NCI-H146 (cell line): ENCODE data around the gene CPM.
"Not testable (repeated sequence)": the region's sequence is repeated elsewhere in the genome, so short reads cannot be mapped to it uniquely, and the experiment has no call there.

Experiments used
- DNase-seq: peaks from one replicate; lab custom pipeline; 2025; lab: John Stamatoyannopoulos, UW

Gene CPM

DNA sequence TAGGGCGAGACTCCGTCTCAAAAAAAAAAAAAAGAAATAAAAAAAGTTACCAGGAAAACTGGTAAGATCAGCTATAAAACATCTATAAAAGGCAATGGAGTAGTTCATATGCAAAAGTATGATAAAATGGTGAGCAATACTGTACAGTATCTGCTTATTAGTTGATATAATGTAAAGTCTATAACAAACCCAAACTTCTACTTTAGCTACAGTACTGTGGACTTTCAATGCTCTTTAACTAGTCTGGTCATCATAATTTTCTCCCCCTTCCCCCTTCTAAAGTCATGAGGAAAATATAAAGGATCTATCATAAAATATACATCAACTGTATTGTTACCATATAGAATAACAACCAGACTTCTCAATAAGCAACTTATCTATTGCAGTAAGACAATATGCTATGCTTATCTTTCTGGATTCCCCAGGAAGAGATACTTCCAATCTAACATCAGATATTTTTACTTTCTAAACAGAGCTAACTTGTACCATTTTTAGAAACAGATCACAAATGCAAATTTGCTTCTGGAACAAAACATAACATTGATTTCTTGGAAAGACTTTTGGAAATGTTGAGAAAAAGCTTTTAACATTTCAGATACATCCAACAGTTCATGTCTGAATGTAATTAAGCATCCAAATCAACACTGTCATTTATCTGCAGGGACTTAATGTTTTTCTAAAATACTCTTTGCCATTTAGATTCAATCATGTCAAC is 81.2 kb downstream of the CPM start:
- no peak for DNase-seq

DNA sequence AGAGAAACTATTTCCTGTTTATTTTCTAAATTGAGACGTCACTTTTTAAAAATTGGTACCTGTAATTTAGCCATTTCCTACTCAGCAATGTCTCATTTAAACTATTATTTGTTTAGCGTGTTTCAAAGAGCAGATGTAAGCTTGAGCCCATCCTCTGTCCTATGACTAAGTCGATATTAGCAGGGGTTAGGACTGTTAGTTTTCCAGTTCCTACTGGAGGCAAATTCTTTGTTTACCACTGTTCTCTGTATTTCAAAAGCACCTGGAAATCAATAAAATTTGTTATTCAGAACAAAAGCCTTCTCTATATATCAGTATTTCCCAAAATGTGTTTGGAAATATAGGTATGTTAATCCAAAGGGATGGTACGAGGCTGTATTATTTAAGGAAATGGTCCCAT is 82.6 kb downstream of the CPM start:
- no peak for DNase-seq

DNA sequence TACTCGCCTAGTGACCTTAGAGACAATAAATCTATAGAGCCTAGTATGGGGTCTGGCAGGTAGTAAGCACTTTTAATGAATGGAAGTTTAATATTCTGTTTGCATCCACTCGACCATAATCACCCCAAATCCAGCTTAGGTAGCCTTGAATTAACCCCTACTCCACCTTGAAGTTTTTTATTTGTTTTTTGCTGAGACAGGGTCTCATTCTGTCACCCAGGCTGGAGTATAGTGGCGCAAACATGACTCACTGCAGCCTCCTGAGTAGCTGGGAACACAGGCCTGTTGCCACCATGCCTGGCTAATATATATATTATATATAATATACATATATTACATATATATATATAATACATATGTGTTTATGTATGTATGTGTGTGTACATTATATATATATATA is 86.2 kb downstream of the CPM start:
- DNase-seq, result no peak

DNA sequence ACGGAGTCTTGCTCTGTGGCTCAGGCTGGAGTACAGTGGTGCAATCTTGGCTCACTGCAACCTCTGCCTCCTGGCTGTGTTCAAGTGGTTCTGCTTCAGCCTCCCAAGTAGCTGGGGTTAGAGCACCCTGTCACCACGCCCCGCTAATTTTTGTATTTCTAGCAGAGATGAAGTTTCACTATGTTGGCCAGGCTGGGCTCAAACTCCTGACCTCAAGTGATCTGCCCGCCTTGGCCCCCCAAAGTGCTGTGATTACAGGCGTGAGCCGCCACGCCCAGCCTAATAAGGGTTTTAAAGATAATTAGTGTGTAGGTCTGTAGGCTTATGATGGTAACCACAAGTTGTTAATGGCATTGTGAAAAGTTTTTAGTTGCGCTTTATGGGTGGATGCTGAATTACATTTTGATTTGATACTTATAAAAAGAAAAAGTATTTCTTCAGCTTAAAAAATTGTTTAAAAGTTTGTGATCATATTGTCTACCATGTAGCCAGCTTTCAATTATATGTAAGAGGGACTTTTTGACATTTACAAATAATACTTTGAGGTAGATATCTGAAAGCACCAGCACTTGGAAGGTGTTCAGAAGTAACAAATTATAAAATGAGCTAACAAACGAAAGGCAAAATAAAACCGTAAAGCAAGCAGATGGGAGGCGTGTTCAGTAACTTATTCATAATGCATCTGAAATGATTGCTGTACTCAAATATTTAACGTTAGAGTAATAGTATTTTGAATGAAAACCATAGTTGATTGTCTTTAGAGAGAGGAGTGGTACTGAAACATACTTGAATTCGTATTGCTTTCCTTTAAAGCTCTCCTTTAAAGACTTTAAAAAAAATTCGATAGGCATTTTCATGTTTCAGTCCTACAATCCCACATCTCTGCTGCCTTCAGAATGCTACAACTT is 87.9 kb downstream of the CPM start:
- no peak for DNase-seq

DNA sequence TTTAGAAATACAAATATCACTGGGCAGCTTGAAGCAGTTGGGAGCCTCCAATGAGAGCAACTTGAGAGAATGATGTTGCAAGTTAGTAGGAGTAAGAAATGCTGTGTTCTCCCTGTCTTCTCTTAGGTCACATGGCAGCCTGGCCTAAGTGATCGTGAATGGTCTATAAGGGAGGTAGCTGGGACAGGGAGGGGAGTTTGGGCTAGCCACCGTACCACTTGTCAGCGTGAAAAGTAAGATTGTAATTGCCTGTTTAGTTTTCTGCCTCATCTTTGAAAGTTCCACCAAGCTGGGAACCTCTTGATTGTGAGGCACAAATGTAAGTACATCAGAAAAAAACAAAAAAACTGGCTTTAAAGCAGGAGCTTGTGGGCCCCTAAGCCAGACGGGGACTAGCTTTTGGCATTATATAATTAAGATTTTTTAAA is 88.6 kb downstream of the CPM start:
- DNase-seq, result no peak

DNA sequence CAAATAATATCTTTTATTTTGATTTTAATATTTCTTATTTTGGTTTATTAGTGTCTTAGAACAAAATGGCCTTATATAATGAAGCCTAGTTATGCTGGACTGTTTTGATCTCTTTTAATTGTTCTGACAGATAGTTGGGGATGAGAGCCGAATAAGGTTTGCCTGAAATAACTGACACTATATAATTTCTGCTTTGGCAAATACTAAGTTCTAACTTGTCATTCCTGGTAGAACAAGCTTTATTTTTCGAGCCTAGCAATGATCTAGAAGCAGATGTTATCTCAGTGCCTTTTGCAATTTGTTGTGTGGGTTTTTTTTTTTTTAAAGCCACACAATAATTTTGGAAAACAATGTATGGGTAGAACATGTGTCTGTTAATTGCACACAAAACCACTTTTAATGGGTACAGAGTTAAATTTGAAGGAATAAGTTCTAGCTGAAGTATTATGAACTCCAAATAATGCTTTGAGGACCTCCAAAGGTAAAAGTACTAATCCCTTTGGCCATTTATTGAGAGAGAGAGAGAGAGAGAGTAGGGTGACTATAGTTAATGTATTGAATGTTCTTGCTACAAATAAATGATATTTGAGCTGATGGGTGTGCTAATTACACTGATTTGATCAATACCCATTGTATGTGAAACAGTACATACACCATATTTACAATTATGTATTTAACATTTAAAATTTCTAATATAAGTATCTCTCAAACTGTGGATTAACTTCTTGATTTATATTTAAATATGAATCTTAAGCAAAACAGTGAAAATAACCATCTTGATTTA is 90.0 kb downstream of the CPM start:
- DNase-seq, result no peak

DNA sequence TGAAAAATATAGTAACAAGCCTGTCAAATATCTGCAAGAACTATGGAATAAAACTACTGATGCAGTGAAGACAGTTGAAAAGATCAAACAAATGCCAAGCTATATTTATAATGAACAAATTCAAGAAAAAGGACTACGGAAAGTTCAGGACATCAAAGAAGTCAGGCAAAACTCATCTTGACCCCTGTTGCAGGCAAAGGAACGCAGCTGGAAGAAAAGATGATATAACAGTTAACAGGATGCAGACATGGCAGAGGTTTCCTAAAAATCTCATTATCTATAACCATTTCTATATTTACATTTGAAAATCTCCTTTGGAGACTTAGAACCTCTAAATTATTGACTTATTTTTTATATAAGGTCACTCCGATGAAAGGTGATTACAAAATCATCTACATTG is 90.8 kb downstream of the CPM start:
- no peak for DNase-seq

DNA sequence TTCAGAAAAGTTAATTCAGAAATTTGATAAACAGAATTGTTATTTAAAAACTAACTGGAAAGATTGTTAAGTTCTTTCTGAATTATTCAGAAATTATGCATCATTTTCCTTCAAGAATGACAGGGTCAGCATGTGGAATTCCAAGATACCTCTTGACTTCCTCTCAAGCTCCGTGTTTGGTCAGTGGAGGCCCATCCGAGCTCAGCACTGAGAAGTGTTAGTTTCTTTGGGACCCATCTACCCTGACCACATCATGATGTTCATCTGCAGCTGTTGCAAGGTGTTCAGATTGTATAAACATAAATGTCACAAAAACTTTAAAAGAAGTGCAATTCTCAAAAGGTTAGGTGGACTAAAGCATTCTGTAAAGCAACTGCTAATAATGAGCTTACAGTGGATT is 91.3 kb downstream of the CPM start:
- no peak for DNase-seq

DNA sequence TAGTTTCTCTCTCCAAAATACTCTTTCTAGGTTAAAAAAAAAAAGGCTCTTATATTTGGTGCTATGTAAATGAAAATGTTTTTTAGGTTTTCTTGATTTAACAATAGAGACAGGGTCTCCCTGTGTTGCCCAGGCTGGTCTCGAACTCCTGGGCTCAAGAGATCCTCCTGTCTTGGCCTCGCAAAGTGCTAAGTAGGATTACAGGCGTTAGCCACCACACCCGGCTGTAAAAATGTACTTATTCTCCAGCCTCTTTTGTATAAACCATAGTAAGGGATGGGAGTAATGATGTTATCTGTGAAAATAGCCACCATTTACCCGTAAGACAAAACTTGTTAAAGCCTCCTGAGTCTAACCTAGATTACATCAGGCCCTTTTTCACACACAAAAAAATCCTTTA is 91.8 kb downstream of the CPM start:
- DNase-seq, result not testable (repeated sequence)

DNA sequence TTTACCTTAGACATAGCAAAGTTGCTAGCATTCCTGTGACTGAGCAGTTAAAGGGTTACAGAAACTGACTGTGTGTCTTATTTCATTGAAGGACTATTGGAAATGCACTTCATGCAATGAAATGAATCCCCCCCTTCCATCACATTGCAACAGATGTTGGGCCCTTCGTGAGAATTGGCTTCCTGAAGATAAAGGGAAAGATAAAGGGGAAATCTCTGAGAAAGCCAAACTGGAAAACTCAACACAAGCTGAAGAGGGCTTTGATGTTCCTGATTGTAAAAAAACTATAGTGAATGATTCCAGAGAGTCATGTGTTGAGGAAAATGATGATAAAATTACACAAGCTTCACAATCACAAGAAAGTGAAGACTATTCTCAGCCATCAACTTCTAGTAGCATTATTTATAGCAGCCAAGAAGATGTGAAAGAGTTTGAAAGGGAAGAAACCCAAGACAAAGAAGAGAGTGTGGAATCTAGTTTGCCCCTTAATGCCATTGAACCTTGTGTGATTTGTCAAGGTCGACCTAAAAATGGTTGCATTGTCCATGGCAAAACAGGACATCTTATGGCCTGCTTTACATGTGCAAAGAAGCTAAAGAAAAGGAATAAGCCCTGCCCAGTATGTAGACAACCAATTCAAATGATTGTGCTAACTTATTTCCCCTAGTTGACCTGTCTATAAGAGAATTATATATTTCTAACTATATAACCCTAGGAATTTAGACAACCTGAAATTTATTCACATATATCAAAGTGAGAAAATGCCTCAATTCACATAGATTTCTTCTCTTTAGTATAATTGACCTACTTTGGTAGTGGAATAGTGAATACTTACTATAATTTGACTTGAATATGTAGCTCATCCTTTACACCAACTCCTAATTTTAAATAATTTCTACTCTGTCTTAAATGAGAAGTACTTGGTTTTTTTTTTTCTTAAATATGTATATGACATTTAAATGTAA is 93.5 kb downstream of the CPM start:
- DNase-seq, result no peak

DNA sequence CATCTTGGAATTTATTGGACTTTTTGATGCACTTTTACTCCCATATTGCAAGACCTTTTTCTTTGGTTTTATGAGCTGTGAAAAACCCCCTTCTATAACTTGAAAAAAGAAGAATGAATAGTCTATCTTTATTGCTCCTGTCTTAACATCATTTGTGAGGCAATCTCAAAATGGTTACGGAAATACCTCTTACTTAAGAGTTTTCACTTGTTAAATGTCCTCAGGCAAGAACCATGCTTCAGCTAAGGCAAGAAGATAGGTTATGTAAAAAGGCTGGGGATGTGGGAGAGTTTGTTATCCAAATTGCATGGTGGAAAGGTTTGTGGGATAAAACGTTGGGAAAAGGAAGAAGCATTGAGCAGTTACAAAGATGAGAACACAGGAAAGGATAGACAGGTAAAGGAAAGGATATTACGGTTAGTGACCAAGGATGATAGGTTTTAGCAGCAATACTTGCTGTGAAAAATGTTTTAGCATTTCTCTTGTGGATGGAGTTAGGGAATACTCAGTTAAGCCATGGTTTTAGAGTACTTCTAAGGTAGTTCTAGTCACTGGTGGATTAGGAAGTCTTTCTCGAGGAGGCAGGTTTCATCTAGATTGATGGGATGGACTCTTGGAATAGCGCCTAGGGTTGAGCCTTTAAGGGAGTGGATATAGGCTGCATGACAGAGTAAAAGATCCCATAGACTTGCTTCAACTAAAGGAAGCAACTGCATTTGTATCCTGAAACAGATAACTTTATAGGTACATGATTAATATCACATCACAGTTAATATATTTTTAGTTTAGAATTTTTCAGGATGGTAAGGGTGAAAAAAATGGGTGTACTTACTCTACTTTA is 94.7 kb downstream of the CPM start:
- no peak for DNase-seq

DNA sequence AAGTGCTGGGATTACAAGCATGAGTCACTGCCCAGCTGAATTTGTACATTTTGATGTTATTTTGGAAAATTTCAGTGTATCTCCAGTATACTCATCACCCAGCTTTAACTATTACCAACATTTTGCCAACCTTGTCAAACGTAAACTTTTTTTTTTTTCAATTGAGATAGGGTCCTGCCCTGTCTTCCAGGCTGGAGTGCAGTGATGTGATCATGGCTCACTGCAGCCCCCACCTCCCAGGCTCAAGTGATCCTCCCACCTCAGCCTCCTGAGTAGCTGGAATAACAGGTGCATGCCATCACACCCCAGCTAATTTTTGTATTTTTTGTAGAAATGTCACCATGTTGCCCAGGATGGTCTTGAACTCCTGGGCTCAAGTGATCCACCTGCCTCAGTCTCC is 95.8 kb downstream of the CPM start:
- no peak for DNase-seq

DNA sequence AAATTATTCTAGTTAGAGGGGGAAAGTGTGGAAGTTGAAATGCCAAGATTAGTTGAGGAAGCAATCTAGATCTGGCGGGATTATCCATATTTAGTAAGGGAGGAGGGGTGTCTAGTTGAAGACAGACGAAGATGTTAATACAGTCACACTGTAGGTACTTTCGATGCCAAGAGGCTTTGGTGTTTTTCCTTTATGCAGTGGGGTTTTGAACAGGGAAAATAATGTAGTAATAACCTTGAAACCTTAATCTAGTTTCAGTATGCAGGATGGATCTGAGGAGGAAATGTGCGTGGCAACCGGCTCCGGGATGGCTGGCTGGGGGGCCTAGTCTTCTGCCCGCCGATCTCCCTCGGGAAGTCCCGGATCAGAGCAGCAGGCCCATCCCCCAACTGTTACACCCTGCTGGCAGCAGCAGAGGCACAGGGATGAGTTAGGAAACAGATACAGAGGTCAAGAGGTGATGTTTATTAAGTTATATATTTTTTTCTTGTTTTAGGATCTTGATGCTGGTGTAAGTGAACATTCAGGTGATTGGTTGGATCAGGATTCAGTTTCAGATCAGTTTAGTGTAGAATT is 97.5 kb downstream of the CPM start:
- DNase-seq, result no peak

DNA sequence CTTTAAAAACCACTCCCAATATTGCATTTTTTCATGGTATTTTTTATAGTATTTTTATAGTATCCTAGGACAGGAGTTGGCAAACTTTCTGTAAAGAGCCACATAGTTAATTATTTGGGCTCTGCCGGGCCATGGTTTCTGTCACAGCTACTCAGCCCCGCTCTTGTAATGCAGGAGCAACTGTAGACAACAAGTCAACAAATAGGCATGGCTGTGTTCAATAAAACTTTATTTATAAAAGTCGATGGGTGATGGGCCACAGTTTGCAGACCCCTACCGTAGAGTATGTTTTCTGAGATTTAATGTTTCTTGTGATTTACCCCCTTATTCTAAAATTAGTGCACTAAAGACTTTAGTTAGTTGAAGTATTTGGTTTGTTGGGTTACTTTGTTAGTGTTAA is 99.5 kb downstream of the CPM start:
- no peak for DNase-seq

DNA sequence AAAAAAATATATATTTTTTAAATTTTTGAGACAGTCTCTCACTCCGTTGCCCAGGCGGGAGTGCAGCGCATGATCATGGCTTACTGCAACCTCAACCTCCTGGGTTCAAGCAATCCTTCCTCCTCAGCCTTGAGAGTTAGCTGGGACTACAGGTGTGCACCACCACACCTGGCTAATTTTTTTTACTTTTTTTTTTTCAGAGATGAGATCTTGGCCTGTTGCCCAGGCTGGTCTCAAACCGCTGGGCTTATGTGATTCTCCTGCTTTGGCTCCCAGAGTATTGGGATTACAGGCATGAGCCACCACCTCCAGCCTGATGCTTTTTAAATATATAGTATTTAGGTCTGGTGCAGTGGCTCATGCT is 100.5 kb downstream of the CPM start:
- DNase-seq, result no peak

DNA sequence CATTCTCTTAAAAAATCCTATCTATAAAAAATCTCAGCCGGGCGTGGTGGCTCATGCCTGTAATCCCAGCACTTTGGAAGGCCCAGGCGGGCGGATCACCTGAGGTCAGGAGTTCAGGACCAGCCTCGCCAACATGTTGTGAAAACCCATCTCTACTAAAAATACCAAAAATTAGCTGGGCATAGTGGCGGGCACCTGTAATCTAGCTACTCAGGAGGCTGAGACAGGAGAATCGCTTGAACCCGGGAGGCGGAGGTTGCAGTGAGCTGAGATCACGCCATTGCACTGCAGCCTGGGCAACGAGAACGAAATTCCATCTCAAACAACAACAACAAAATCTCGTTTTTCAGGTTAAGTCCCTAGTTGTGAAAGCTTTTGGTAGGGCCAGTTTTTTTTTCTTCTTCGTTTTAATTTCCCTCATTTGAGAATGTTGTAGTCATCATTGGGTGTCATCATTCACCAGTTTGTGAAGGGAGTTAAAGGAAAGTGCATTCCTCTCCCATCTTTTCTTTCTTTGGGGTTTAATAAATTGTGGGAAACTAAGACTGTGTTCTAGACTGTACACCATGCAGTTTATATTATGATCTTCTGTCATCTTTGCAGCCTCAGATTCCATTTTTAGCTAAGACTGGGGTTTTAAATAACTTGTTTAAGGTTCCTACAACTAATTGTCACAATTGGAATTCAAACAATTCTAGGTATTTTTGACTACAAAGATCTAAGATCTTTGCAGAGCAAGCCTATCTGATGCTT is 101.0 kb downstream of the CPM start:
- DNase-seq, result no peak

DNA sequence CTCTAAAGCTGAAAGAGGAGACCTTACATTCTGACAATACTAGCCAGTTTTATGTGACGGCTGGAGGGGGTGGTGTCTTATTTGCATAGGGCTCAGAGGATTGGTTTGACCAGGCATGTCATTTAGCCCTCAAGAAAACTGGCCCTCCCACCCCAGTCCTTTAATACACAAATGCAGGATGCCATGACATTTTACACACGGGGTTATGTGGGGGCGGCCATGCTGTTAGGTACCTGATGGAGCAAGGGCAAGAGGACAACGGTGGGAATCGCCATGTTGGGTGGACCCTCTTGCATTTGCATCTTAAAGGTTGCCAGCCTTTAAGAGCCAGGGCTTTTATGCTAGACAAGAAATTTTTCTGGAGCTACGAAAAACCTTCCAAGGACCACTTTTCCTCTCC is 101.7 kb downstream of the CPM start:
- no peak for DNase-seq

DNA sequence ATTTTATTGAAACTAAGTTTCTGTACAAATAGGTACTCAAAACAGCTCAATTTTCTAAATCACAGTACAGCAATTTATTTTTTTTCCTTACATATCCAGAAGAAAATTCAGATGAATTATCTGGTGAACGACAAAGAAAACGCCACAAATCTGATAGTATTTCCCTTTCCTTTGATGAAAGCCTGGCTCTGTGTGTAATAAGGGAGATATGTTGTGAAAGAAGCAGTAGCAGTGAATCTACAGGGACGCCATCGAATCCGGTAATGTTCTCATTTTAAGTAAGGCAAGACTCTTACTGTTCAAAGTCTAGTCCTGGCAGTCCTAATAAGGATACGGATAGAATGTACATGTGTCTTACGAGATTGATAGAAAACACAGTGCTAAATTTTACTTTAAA is 104.3 kb downstream of the CPM start:
- no peak for DNase-seq

DNA sequence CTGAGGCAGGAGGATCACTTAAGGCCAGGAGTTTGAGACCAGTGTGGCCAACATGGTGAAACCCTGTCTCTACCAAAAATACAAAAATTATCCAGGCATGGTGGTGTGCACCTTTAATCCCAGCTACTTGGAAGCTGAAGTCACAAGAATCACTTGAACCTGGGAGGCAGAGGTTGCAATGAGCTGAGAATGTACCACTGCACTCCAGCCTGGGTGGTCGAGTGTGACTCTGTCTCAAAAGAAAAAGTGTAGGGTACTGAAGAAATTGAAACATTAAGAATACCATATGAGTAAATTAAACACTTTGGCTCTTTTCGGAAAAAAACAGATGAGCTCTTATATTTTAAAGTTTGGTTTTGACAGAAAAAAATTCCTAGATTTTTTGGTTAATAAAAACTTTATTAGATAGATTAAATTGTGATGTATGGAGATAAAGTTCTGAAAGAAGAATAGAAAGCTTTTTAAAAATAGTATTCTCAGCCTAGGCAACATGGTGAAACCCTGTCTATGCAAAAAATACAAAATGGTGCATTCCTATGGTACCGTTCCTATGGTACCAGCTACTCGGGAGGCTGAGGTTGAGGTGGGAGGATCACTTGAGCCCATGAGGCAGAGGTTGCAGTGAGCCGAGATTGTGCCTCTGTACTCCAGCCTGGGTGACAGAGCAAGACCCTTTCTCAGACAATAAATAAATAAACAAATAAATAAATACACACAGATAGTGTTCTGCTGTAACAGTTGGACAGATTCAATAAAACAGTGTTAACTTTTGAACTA is 104.9 kb downstream of the CPM start:
- DNase-seq, result no peak
